Measurements from ENCODE around the gene SLIT3.

DNA sequence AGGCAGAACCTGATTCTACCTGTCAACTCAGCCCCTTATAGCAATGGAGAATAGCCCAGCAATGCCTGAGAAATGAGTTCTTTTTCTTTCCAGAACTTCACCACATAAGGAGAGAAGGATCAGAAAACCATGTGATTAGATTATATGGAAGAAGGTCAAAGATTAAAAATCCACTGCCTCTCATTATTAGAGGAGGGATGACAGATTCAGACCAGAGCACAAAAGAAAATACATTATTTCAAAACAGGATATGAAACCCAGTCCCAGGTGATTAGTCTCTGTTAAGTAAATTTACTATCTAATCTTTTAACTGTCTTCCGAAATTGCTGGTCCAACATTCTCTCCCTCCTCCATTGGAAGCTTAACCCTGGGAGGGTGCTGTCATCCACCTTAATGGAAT is 322.4 kb downstream of the SLIT3 start:
- TF ChIP-seq, protein P1, sequence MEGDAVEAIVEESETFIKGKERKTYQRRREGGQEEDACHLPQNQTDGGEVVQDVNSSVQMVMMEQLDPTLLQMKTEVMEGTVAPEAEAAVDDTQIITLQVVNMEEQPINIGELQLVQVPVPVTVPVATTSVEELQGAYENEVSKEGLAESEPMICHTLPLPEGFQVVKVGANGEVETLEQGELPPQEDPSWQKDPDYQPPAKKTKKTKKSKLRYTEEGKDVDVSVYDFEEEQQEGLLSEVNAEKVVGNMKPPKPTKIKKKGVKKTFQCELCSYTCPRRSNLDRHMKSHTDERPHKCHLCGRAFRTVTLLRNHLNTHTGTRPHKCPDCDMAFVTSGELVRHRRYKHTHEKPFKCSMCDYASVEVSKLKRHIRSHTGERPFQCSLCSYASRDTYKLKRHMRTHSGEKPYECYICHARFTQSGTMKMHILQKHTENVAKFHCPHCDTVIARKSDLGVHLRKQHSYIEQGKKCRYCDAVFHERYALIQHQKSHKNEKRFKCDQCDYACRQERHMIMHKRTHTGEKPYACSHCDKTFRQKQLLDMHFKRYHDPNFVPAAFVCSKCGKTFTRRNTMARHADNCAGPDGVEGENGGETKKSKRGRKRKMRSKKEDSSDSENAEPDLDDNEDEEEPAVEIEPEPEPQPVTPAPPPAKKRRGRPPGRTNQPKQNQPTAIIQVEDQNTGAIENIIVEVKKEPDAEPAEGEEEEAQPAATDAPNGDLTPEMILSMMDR (IDR thresholded peaks at IDR 0.05; ENCODE audit: low read depth, low read length) = no peak
- TF ChIP-seq EZH2phosphoT487 (IDR thresholded peaks at IDR 0.05; ENCODE audit: low read depth) = no peak
